ENCODE data around the gene LRRC7. TPM values are rescaled to one million over a fixed set of nuclear protein-coding genes. Genes with fewer than 3 reads are reported as not detected.

The LRRC7 gene
- not detected for total RNA-seq

- no peaks in the 10 kb centered on the region for H3K36me3 ChIP-seq
- H3K4me1 ChIP-seq, result no peaks in the 10 kb centered on the region
- peaks cover 0 to 17% of the 10 kb centered on the region in 2 donors for H3K27me3 ChIP-seq
- intact Hi-C loops (cut with DNase I; ENCODE audit: low total_unique reads), result no loop called here
- peak within 1 kb of the TSS; percentile 42 to 64 (median 50) for H3K4me3 ChIP-seq
- no peak for DNase-seq (ENCODE audit: low spot score in 2 of 2)
- H3K27ac ChIP-seq, result no peak within 1 kb of the TSS
- no peak for TF ChIP-seq POLR2AphosphoS5 (IDR thresholded peaks at IDR 0.05)
- TF ChIP-seq POLR2A (IDR thresholded peaks at IDR 0.05), result no peak
- TF ChIP-seq CTCF (IDR thresholded peaks at IDR 0.05), result no peak
- no peaks in the 10 kb centered on the region for H3K9me3 ChIP-seq
Measured at GRCh38 chr1:69567652-69568420, at the start of gene LRRC7. Gene LRRC7, plus strand, starts transcription at chr1:69567922. Its CDS starts 718 bp downstream, at chr1:69568640.

GRCh38 chr1:69519006-69519405 is 48.7 kb upstream of the LRRC7 start:
- TF ChIP-seq CTCF (IDR thresholded peaks at IDR 0.05), result no peak
- no peak for TF ChIP-seq POLR2AphosphoS5 (IDR thresholded peaks at IDR 0.05)
- TF ChIP-seq POLR2A (IDR thresholded peaks at IDR 0.05), result no peak
- DNase-seq (ENCODE audit: low spot score in 2 of 2), result no peak
- Histone ChIP-seq H3K27ac (no peak overlapping the region), H3K4me3 (no peak overlapping the region), H3K4me1 (no peaks in the 10 kb centered on the region), H3K9me3 (no peaks in the 10 kb centered on the region), H3K36me3 (no peaks in the 10 kb centered on the region), H3K27me3 (no peaks in the 10 kb centered on the region)
- intact Hi-C loops (cut with DNase I; ENCODE audit: low total_unique reads), result no loop called here

- DNase-seq (ENCODE audit: low spot score in 2 of 2), result no peak
- TF ChIP-seq CTCF (IDR thresholded peaks at IDR 0.05) (no peak), POLR2A (IDR thresholded peaks at IDR 0.05) (no peak), POLR2AphosphoS5 (IDR thresholded peaks at IDR 0.05) (no peak)
- intact Hi-C loops (cut with DNase I; ENCODE audit: low total_unique reads), result no loop called here
- Histone ChIP-seq H3K4me1 (no peaks in the 10 kb centered on the region), H3K9me3 (no peaks in the 10 kb centered on the region), H3K27me3 (no peaks in the 10 kb centered on the region), H3K4me3 (no peak overlapping the region), H3K36me3 (no peaks in the 10 kb centered on the region), H3K27ac (no peak overlapping the region)
Measured at GRCh38 chr1:69520326-69520725, 47.4 kb upstream of the LRRC7 start.

- Histone ChIP-seq H3K9me3 (no peaks in the 10 kb centered on the region), H3K27ac (no peak overlapping the region), H3K4me3 (no peak overlapping the region), H3K27me3 (no peaks in the 10 kb centered on the region), H3K36me3 (no peaks in the 10 kb centered on the region), H3K4me1 (no peaks in the 10 kb centered on the region)
- TF ChIP-seq CTCF (IDR thresholded peaks at IDR 0.05) (no peak), POLR2A (IDR thresholded peaks at IDR 0.05) (no peak), POLR2AphosphoS5 (IDR thresholded peaks at IDR 0.05) (no peak)
- DNase-seq (ENCODE audit: low spot score in 2 of 2), result no peak
- intact Hi-C loops (cut with DNase I; ENCODE audit: low total_unique reads), result no loop called here
Measured at GRCh38 chr1:69523032-69523431, 44.7 kb upstream of the LRRC7 start.

GRCh38 chr1:69523461-69523860 is 44.3 kb upstream of the LRRC7 start:
- Histone ChIP-seq H3K27ac (no peak overlapping the region), H3K4me3 (no peak overlapping the region), H3K4me1 (no peaks in the 10 kb centered on the region), H3K36me3 (no peaks in the 10 kb centered on the region), H3K27me3 (no peaks in the 10 kb centered on the region), H3K9me3 (no peaks in the 10 kb centered on the region)
- DNase-seq (ENCODE audit: low spot score in 2 of 2), result no peak
- no peak for TF ChIP-seq CTCF (IDR thresholded peaks at IDR 0.05)
- no peak for TF ChIP-seq POLR2A (IDR thresholded peaks at IDR 0.05)
- no peak for TF ChIP-seq POLR2AphosphoS5 (IDR thresholded peaks at IDR 0.05)
- intact Hi-C loops (cut with DNase I; ENCODE audit: low total_unique reads), result no loop called here

Data from breast epithelium (tissue), 4 donors.